HG03565 (cell line): ENCODE results near the gene PHLDA2.

Source experiments
- ATAC-seq: cut with Tn5 transposase; IDR thresholded peaks from one replicate; pipeline ENCODE4 v1.9.1; 2021; ENCODE audit warnings: mild to moderate bottlenecking, moderate library complexity; ENCODE audit not compliant: unreplicated experiment

Gene PHLDA2

DNA sequence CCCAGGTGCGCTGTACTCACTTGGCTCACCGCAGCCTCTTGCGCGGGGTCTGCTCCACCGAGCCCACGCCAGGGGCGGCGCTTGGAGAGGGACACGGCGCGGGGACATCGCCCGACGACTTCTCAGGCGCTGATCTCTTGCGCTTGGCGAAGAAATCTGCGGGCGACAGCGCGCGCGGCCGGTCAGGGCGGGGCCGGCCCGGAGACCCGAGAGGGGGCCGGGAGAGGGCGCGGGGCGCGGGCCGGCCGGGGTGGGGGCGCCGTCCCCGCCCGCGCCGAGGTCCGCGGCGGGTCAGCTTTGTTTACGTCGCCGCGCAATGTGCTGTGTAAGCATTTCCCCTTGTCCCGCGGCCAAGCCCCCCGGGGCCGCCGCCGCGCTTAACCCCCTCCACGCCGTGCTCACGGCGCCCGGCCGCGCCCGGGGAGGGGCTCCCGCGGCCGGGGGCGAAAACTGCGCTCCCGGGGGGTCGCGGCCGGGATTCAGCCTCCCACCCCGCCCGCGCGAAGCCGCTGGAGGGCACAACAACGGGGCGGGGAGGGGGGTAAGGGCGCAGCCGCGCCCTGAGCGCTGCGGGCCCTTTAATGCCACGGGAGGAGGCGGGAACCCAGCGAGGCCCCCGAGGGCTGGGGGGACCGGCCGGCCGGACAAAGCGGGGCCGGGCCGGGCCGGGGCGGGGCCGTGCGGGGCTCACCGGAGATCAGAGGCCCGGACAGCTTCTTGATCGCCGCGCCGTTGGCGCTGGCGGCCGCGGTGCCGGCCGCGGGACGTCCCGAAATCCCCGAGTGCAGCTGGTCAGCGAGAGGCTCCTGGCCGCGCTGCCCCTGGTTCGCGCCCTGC is 45.0 kb downstream of the PHLDA2 start:
- no peak for ATAC-seq

DNA sequence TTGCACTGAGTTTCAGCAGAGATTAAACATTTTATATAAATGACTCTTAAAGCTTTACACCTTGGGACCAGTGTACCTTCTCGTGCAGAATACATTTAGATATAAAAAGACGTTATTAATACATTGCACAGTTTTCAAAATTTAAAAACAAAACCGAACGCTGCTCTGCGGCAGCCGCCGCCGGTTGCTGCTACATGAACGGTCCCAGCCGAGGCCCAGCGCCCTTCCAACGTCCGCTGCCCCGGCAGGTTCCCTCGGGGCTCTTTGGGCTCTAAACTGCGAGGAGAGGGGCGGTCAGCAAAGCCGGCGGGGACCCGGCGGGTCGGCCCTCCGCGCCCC is 45.6 kb downstream of the PHLDA2 start:
- no peak for ATAC-seq

DNA sequence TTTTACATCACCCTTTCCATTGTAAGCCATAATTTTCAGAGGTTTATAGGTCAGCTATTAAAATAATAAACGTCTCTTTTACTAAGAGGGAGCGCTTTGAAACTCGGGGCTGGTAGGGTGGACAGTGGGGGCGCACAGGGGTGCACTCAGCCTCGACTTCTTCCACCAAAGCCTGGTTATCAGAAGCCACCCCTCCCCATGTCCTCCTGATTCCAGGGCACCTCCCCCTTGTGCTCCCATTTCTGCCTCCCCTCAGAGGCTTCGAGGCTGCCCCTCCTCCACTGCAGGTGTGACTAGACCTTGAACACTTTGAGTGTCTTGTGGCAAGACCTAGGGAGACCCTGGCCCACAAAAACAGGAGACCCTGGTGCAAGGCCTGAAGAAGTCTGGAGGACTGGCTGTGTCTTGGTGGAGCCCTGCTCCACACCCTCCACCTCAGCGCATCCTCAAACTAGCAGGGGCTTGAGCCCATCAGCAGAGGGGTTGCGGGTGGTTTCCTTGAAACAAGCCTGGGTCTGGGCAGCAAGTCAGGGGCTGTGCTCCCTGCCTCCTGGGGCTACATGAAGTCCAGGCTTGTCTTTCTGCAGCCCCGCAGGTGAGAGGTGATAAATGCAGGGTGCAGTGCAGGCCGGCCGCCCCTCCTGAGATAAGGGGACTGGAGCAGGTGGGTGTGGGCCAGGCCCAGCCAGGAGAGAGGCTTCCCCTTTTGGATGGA is 46.7 kb downstream of the PHLDA2 start:
- no peak for ATAC-seq

DNA sequence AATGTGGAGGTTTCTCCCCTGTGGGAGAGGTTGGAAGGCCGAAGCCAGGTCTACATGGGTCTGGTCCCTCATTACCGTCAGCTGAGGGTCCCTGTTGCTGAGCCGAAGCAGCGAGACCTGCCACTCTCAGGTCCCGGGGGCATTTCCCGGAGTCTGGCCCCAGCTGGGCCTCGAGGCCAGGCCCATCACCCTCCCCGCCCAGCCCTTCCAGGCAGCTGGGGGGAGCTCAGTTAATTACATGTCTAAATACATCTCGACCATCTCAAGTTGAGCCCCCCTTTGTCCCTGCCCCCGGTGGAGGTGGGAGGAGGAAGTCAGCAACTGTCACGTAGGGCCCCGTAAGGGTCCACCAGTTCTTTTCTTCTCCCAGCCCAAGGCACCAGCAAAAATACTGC is 47.2 kb downstream of the PHLDA2 start:
- ATAC-seq = no peak

DNA sequence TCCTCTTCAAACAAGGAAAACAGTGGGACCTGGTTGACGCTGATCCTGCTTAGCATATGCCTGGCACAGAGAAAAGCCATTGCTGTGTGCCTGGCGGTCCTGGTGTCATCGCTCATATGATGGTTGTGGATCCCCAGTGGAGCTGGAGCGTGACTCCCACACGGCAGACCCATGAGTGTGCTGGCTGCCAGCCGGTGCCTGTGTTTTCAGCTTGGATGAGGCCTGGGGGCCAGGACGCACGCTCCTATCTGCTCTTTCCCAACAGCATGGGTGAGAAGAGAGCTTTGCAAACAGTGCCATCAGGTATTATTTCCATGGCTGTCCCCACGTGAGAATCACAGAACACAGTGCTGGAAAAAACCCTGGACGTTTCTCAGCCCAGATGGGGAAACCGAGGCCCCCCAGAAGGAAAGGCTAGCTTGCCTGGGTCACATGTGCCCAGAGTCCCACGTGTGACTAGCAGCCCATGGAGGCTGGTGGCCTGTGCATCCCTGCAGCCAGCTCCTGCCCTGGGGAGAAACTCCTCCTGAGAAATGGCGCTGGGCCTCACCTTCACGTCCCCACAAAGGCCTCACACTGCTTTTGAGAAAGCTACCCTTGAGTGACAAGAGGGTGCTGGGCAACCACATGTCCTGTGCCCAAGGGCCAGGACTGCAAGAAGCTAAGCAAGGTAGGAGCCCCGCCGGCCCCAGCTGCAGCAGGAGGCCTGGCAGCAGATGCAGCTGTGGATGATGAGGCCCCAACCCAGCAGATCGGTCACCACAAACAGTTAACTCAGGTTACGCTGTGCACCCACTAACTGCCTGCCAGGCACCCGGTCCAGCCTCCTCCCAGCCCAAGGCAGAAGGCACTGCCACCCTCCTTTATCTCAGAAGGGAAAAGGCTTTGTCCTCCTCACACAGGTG is 47.9 kb downstream of the PHLDA2 start:
- ATAC-seq = no peak

DNA sequence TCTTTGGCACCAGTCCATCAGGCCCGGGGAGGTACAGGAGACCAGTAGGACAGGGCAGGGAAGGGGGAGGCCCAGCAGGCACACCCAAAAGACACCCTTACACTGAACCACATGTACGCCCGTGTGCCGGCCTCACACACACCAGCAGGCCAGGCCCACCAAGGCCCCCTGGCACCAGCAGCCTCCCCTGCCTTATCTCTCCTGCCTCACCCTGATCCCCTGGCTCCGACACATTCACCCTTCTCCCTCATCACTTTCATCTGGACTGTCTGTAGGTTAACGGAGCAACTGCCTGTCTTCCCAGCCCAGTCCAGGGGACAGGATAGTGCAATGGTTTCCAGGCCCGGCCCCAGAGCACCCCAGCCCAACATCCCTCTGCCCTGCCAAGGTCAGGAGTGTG is 48.6 kb downstream of the PHLDA2 start:
- ATAC-seq = no peak

DNA sequence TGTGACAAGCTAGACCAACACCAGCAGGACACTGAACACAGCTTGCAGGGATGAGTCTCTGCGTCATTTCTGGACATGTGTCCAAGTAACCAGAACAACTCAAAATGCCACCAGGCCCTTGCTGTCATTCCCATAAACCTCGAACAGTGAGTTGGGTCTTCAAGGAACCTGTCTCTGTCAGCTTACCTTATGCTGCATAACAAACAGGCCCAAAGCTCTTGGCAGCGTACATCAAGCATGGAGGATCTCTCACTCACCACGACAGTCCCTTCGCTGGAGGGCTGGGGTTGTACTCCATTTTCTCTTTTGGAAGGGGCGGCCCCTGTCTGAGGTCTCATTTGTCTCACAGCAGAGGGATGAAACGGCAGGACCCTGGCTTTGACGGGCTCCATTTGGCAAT is 50.4 kb downstream of the PHLDA2 start:
- ATAC-seq = no peak
